HUES48 (cell line): Measurements from ENCODE around the gene U2AF1.
"Not testable (repeated sequence)": the region's sequence is repeated elsewhere in the genome, so short reads cannot be mapped to it uniquely, and the experiment has no call there.

ENCODE experiments used
- H3K27ac ChIP-seq: one replicate; pipeline ENCODE4 v1.7.0; 2013; ENCODE audit warnings: low read depth, low read length, inconsistent platforms
- H3K27me3 ChIP-seq: 2 replicates; pipeline ENCODE4 v1.6.1; 2013; ENCODE audit warnings: mild to moderate bottlenecking, low read length; ENCODE audit not compliant: control insufficient read depth, insufficient read depth
- H3K36me3 ChIP-seq: 2 replicates; pipeline ENCODE4 v1.6.1; 2013; ENCODE audit warnings: low read length; ENCODE audit not compliant: control insufficient read depth, insufficient read depth
- H3K4me1 ChIP-seq: 2 replicates; pipeline ENCODE4 v1.6.1; 2013; ENCODE audit warnings: mild to moderate bottlenecking, low read length; ENCODE audit not compliant: control insufficient read depth, insufficient read depth
- H3K4me3 ChIP-seq: 2 replicates; pipeline ENCODE4 v1.5.1; 2013; ENCODE audit warnings: mild to moderate bottlenecking, low read depth, low read length
- H3K9ac ChIP-seq: 2 replicates; pipeline ENCODE4 v1.6.1; 2013; ENCODE audit warnings: mild to moderate bottlenecking, low read depth, low read length, moderate library complexity
- H3K9me3 ChIP-seq: 2 replicates; pipeline ENCODE4 v1.6.1; 2013; ENCODE audit warnings: low read length; ENCODE audit not compliant: control insufficient read depth, insufficient read depth

U2AF1 gene

DNA sequence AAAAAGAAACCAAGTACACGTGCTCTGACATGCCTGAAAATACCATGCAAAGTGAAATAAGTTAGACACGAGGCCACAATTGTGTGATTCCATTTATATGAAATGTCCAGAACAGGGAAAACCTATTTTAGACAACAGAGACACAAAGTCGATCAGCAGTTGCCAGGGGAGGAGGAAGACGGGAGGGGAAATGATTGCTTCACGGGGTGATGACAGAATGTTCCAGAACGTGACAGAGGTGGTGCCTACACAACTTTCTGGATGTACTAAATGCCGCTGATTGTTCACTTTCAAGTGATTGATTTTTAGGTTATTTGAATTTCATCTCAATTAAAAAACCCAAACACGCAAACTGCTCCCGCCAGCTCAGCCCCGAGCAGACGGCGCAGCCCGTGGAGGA lies 54.3 kb downstream of the U2AF1 start:
- not testable (repeated sequence) for H3K36me3 ChIP-seq, H3K9me3 ChIP-seq, H3K27me3 ChIP-seq, H3K4me3 ChIP-seq, H3K9ac ChIP-seq, H3K27ac ChIP-seq, H3K4me1 ChIP-seq

DNA sequence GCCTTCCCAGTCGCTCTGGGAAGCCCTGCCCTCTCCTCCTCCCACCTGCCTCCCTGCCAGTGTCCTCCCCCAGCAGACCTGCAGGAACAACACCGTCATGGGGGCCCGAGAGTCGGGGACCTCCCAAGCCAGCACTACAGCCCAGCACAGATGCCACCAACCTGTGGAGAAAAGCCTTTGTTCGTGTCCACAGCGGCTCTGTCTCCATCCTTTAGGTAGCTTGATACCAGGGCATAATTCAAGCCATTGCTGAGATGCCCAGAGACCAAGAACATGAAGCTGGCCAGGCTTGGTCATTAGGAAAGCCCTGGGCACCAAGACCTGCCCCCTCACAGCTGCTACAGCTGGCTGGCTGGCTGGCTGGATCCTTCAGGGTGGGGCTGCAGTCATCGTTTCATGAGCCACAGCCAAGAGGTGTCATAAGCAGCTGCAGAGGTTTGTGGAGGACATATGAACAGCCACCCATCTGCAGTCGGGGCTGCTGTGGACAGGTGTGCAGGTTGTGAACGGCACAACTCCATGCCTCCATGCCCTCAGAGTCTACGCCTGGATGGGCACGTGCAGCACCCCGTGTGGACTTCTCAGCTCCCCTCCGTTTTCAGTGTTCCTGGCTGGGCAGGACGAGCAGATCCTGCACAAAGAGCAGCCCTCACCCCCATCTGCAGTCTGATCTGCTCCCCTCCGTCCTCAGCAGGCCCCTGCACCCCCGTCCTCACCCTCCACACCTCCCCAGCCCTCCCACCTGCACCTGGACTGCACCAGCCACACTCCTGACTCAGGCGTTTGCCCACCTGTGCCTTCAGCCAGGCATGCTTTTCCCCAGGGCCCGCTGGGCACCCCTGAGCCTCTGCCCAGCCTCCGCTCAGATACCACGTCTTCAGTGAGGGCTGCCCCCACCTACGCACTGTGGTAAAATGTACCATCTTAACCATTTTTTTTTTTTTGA lies 61.2 kb downstream of the U2AF1 start:
- not testable (repeated sequence) for H3K4me3 ChIP-seq, H3K27me3 ChIP-seq, H3K36me3 ChIP-seq, H3K9me3 ChIP-seq, H3K4me1 ChIP-seq, H3K27ac ChIP-seq, H3K9ac ChIP-seq

DNA sequence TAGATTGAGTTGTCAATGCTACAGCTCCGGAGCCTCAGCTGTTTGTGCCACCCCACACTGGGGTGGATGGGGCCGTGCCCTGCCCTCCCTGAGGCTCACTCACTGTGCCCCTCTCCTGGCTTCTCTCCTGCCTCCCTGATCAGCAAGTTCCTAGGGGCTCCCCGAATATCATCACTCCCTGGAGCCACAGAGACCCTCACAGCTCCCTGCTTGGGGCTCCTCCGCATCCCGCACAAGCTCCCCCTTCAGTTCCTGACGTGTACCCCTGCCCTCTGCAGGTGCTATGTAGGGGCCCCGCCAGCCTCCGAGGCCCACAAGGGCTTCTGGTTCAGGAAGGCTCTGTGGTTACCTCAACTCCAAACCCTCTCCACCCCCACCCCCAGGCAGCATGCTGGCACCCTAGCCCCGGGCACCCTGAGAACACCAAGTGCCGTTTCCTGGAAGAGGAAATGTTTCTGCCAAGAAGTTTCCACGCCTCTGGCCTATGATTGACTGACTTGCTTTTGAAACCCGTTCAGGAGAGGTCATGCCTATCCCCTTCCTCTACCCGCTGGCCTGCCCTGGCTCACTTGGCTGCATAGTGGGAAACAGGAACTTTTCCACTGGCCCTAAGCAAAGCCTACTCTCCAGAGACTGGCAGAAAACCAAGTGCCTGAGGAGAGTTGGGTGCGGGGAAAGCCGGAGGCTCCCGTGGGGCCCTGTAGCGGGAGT lies 62.0 kb downstream of the U2AF1 start:
- H3K27ac ChIP-seq, H3K36me3 ChIP-seq, H3K27me3 ChIP-seq, H3K9me3 ChIP-seq, H3K4me1 ChIP-seq, H3K9ac ChIP-seq, H3K4me3 ChIP-seq: not testable (repeated sequence)

DNA sequence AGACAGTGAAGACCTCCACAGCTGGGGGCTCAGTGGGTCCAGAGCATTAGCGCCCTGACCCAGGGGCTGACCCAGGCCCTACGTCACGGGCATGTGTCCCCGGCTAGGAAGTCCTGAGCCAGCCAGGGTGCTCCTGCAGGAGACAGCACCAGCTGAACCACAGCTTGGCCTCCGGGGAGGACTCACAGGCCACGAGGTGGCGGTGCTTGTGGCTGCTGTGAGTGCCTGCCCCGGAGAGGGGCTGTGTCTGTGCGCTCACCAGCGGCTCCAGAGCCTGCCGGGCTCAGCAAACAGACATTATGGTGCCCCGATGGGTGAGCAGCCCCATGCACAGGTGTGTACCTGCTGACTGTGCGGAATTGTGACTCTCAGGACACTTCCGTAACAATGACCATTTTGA lies 62.8 kb downstream of the U2AF1 start:
- H3K36me3 ChIP-seq, H3K9me3 ChIP-seq, H3K9ac ChIP-seq, H3K27me3 ChIP-seq, H3K4me1 ChIP-seq, H3K4me3 ChIP-seq, H3K27ac ChIP-seq: not testable (repeated sequence)

DNA sequence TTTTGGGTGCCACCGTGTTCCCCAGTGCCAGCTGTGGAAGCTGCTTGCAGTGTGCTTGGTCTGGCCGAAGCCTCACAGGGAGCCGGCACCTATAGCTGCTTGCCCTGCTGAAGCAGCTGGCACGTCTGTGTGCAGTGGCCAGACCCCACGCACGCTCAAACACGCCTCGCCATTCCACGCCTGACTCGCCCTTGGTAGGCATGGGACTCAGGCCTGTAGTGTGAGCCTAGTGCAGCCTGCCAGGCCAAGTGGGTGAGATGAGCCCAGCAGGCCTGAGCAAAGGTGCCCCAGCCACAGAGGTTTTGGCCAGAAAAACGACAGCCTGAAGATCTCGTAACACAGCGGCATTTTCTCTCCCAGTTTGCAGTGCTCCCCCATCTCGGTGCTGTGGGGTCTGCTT lies 64.1 kb downstream of the U2AF1 start:
- not testable (repeated sequence) for H3K4me1 ChIP-seq, H3K9ac ChIP-seq, H3K4me3 ChIP-seq, H3K27me3 ChIP-seq, H3K27ac ChIP-seq, H3K9me3 ChIP-seq, H3K36me3 ChIP-seq
